DND-41 (cell line): ENCODE measurements around the gene ELMOD1.

Source experiments
- EZH2 ChIP-seq: IDR thresholded peaks from 3 replicates; pipeline ENCODE4 v1.6.1; 2012; ENCODE audit warnings: borderline replicate concordance, low read depth, mild to moderate bottlenecking, moderate library complexity, low read length, inconsistent platforms; ENCODE audit not compliant: severe bottlenecking
- TF ChIP-seq, protein P1 (sequence below): IDR thresholded peaks from 2 replicates; pipeline ENCODE4 v1.5.1; 2012; ENCODE audit warnings: borderline replicate concordance, low read length, moderate library complexity, mild to moderate bottlenecking; ENCODE audit not compliant: poor library complexity, severe bottlenecking; ENCODE audit errors: extremely low read depth

DNA sequence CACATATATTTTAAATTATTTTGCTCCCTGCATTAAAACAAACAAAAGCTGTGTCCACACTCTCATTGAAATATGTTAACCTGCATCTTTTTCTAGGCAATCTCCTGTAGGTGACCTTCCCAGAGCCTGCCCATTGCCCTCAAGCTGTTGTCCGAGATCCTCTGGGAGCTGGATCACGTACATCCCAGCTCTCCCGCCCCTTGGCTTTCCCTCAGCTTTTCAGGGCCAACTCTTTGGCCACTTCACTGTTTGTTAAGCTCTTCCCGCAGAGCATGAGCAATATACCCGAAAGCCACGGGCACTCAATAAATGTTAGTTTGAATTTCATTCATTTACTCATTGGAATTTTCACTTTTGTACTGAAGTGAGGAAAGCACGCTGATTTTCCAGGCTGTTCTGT lies 32.2 kb downstream of the ELMOD1 start:
- TF ChIP-seq, protein P1, sequence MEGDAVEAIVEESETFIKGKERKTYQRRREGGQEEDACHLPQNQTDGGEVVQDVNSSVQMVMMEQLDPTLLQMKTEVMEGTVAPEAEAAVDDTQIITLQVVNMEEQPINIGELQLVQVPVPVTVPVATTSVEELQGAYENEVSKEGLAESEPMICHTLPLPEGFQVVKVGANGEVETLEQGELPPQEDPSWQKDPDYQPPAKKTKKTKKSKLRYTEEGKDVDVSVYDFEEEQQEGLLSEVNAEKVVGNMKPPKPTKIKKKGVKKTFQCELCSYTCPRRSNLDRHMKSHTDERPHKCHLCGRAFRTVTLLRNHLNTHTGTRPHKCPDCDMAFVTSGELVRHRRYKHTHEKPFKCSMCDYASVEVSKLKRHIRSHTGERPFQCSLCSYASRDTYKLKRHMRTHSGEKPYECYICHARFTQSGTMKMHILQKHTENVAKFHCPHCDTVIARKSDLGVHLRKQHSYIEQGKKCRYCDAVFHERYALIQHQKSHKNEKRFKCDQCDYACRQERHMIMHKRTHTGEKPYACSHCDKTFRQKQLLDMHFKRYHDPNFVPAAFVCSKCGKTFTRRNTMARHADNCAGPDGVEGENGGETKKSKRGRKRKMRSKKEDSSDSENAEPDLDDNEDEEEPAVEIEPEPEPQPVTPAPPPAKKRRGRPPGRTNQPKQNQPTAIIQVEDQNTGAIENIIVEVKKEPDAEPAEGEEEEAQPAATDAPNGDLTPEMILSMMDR: no peak
- TF ChIP-seq EZH2: no peak
